Activated effector memory CD4-positive, alpha-beta T cell treated with anti-CD3 and anti-CD28 coated beads, Interleukin-2, amount 50 U/mL, for 16 hours (primary cell): Measurements from ENCODE around the gene ITGA3.

Experiments
- DNase-seq: peaks from one replicate; pipeline ENCODE4 v3.0.0-alpha.2; 2020

ITGA3 gene

DNA sequence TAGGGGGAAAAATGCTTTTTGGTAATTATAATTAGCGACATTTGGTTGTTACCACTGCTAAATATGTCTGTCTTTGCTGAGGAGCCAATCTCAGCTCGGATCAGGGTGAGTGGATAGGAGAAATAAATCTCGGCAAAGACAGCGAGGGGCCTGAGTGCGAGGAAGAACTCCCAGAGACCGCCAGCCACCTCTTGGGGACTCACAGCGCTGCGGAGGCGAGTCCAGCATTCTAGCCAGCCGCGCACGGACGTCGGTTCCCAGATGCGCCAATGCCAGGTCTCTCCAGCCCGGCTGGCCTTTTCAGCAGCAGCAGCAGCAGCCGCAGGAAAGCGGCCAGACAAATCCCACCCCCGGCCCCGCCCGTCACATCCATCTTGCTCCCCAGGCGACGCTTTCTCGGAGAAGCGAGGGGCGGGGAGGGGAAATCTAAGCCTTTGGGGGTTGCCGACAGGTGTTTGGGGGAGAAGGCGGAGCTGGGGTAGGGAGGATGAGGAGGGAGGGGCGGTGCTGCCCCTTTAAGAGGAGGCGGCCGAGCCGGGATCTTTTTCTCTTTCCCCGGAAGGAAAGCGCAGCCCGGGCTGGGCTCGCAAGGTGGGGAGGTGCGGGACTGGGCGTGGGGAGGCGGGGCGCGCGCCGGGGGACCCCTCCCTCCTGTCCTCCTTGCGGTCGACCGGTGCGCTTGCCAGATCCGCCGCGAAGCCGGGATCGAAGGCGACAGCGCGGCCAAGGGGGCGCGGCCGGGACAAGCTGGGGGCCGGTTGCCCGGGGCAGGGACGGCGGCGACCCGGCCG lies at the start of gene ITGA3:
ITGA3 (plus strand) TSS at position 685 of the 791 bp plus-strand sequence. CDS start 330 bp downstream, outside the sequence.
- peak; percentile 90 for DNase-seq

DNA sequence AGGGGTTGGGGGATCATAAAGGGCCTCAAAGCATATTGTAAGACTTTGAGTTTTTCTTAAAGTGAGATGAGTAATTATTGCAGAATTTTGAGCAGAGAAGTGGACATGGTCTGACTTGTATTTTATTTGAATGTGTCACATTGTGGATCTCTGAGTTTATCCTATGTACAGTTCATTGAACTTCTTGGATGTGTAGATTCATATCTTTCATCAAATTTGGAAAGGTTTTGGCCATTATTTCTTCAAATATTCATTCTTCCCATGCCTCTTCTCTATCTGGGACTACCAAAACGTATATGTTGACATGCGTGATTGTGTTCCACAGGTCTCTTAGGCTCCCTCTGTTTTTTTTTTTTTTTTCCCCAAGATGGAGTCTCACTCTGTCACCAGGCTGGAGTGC lies 46.6 kb upstream of the ITGA3 start:
- DNase-seq: no peak

DNA sequence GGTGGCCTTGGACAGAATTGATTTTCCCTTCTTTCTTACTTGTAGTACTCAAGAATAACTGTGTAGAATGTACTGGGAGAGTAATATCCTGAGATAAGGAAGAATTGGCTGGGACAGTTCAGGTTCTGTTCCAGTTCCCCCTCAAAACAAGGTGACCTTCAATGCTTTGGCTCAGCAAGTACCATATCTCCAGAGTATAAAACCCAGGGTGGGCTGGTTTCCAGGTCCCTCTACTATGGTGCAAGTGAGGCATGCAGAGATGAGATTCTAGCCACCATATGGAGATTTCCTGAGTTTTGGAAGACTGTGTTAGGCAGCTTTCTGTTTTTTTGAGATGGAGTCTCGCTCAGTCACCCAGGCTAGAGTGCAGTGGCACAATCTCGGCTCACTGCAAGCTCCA lies 42.8 kb upstream of the ITGA3 start:
- DNase-seq: no peak

DNA sequence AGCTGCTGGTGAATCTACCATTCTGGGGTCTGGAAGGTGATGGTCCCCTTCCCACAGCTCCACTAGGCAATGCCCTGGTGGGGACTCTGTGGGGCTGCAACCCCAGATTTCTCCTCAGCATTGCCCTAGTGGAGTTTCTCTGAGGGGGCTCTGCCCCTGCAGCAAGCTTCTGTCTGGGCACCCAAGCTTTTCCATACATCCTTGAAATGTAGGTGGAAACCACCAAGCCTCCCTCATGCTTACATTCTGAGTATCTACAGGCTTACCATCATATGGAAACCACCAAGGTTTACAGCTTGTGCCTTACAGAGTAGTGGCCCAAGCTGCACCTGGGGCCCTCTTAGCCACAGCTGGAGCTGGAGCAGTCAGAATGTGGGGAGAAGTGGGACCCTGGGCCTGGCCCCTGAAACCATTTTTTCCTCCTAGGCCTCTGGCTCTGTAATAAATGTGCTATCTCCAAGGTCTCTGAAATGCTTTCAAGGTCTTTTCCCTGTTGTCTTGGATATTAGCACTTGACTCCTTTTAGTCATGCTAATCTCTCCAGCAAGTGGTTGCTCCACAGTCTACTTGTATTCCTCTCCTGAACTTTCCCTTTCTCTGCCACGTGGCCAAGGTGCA lies 41.3 kb upstream of the ITGA3 start:
- DNase-seq: no peak

DNA sequence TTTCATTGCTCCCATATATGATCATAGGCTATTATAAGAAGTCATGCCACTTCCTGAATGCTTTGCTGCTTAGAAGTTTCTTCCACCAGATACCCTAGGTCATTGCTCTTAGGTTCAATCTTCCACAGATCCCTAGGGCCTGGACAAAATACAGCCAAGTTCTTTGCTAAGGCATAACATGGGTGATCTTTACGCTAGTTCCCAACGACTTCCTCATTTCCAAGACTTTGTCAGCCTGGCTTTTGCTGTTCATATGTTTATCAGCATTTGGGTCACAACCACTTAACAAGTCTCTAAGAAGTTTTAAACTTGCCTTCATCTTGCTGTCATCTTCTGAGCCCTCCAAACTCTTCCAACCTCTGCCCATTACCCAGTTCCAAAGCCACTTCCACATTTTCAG lies 40.8 kb upstream of the ITGA3 start:
- DNase-seq: no peak

DNA sequence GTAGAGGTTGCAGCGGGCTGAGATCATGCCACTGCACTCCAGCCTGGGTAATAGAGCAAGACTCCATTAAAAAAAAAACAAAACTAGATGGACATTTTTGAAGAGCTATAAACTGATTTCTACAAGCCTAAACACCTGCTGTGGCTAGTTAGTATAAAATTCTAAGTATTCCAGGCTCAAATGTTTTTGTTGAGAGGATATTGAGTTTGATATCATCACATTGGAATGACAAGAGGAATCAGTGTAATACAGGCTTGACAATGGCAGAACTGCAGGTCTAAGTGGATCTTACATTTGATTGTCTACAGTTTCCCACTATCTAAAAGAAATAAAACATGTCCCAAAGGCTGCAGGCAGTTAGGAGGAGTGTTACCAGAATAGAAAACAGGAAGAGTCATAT lies 37.0 kb upstream of the ITGA3 start:
- DNase-seq: no peak

DNA sequence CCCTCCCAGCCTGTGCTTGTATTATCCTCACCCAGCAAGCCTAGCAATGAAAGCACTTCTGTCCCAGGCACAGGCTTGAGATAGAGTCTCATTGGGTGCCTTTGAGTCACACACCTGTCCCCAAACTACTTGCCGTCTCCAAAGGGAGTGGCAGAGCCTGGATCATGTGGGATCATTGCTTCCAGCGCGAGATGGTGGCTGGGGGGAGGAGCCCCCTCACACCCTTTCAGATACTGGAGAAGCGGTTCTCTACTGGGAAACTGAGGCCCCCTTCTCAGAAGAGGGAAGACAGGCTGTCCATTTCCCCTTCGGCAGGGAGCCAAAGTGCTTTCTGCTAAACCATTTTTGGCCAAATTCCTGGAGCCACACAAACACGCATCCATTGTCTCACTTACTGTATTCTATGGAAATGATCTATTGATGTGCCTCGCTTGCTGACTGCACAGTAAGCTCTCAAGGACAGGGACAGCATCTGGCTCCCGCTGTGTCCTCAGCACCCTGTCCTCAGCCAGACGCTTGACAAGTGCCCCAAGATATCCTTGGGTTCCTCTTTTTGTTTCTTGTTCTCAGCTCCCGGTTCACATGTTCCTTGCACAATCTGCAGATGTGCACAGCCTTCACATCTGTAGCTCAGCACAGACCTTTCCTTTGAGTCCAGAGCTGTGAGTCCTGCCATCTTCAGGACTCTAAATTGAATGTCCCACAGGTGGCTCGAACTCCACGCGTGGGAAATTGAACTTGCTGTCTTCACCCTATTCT lies 34.9 kb upstream of the ITGA3 start:
- DNase-seq: no peak

DNA sequence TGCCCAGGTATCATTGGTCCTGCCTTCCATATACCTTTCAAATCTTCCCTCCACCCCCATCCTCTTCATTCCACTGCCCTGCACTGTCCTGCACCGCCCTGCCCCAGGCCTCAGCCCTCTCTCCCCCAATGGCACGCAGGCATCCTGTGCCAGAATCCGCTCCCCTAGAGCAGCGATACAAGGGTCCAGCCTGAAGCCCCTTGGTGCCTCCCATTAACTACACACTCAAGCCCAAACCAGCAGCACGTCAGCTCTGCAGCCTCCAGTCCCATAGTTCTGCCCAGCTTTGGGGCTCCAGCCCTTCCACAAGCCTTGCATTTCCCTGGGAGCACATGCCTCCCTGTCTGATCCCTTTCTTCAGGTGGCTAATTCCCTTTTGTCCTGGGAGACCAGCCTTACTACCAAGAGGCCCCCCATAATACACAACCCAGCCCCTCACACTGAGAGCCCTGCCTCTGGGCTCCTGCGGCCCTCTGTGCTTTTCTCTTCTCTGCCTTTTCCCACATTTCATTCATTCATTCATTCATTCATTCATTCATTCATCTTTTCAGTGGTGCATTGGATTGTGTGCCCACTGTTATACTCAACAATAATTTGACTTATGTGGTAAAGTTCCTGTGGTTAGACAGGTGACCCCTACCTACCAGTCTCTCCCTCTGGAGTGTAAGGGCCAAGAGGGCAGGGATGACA lies 34.1 kb upstream of the ITGA3 start:
- DNase-seq: no peak

DNA sequence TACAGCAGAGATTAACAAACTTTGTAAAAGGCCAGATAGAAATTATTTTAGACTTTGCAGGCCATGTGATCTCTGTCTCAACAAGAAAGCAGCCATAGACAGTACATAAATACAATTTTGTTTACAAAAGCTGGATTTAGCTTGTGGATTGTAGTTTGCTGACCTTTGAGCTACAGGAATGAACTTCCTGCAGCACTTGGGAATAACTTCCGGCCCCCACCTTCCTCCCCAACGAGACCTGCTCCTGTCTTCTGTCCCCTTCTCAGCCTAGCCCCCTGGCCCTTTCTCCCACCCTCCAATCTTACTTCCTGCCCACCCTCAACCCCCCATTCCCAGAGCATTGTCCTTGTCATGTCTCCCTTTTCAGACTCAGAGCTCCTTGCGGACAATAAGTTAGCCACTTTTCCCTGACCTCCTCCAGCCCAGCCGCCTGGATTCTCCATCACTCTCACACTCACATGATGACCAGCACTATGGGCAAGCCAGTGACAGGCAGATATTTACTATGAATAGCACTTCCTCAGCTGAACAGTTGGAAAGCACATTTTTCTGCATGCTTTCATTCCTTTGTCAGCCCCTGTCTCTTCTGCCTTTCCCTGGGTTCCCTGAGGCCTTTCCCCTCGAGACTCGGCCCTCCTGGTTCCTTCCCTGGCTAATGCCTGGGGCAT lies 33.3 kb upstream of the ITGA3 start:
- DNase-seq: no peak

DNA sequence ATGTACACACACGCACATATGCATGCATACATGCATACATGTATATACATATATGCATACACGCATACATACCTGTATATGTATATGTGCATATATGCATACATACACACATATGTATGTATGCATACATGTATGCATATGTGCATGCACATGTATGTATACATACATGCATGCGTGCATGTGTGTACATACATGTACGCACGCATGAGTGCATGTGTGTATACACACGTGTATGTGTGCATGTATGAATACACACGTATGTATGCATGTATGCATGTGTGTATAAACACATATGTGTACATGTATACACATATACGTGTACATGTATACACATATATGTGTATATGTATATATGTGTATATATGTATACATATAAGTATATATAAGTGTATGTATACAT lies 32.4 kb upstream of the ITGA3 start:
- no peak for DNase-seq

DNA sequence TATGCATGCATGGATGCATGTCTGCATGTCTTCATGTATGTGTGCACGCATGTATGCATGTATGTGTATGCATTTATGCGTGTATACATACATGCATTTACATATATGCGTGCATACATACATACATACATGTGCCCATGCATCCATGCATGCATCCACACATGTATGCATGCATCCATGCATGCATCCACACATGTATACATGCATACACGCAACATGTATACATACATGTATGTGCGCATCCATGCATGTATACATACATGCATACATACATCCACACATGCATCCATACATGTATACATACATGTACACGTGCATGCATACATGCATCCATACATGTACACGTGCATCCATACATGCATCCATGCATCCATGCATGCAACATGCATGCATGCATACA lies 31.1 kb upstream of the ITGA3 start:
- no peak for DNase-seq

DNA sequence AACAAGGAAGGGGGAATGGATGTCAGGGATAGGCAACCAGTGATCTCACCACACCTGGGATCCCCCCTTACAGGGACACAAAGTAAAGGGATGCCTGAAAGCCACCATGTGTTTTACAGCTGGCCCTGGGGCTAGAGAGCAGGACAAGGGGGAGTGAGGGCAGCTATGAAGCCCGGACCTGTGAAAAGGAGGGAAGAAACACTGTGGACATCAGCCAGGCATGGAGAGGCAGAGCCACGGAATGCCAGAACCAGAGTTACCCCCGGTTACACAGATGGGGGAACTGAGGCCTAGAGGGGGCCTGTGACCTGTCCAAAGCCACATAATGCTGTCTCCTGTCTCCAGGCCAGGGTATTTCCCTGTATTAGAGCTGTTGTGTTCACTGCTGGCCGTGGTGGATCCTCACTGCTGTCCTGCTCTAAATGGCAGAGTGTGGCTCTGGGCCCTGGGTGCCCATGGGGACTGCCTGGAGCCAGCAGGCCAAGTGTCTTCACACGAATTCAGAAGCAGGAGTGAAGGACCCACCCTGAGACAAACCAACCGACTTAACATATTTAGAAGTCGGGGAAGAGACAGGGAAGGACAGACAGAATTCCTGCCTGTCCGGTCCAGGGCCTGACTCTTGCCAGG lies 29.7 kb upstream of the ITGA3 start:
- no peak for DNase-seq

DNA sequence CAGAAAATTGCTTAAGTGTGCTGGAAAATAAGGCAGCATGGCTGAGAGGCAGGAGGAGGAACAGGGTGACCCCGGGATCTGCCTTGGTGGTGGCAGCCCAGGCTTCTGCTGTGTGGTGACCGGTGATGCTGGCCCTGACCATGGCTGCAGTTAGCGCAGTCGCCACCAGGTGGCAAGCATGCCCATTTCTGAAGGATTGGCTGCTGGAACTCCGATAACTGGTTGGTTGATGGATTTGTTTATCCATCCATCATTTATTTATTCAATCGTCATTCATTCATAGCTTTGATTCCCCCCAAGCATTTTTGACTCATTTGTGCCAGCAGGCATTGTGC lies 29.1 kb upstream of the ITGA3 start:
- DNase-seq: peak; percentile 93

DNA sequence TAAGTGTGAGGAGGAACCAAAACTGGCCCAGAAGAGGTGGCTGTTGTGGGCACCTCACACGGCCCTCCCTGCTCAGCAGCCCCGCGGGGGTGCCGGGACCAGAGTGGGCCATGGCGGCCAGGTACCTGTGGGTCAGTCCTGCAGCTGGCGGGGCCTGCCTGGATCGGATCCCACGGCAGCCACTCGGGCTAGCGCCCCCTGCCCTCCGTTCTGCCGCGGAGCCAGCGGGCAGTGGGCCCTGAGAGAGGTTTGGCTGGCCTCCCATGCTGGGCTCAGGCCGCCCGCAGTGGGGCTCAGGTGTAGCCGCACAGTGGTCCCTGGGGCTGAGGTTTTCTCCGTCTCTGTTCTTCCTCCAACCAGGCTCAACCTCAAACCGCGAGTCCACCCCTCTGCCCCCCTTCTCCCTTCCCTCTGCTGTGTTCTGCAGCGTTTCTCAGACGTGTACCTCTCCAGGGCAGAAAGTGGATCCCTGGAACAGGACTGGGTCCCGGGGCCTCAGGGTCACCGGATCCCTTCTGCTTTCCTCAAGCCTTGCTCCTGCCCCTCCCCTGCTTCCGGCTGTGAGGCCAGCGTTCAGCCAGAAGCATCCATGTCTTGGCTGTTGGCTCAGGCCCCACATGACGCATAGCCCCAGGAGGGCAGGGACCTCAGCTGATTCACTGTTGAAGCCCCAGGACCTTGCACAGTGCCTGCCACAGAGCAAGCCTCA lies 28.6 kb upstream of the ITGA3 start:
- DNase-seq: no peak

DNA sequence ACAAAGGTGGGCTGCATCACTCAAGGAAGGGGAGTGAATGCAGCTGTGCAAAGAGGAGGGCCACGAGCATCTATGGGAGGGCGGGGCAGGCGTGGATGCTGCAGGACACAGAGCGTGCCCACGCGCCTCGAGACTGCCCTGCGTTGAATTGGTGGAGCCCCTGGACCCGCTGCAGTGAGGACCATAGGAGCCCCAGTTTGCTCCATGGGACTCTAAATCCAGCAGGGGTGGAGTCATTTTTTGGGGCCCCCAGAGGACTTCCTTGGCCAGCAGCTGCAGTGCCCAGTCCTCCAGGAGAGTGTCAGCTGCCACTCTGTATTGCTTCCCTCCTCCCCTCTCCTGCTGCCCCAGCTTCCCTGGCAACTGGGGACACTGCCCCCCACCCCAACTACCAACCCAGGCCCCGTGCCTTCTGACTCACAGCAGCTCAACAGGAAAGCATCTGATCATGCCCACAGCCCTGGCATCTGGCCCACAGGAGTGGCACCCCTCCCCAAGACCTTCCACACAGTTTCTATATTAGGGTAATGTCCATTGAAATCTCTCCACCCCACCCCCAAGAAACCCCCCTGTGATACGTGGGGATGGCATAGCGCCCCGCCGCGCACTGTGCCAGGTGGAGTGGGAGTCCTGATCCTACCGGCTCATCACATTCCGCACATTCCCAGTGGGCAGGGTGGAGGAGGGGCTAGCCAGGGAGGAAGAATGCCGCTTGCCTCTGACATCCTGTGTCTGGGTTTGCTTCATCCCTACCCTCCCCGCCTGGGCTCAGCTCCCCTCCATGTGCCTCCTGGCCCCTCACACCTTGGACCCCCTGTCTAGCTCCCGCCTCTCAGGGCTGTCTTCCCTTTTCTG lies 27.8 kb upstream of the ITGA3 start:
- no peak for DNase-seq

DNA sequence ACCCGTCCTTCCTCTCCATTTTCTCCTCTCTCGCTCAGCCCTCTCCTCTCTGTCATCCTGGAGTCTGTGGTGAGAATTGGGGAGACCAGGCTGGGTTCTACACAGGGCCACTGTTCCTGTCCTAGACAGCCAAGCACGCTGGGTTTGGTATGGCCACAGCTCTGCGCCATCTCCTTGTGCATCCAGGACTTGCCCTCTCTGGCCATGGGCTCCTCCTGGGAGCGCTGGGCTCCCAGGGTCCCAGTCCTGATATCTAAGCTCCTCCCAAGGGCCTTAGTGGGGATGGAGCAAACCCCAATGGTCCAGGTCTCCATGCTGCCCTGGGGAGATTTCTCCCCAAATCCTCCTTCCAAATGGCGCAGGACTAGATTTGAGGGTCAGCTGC lies 27.2 kb upstream of the ITGA3 start:
- DNase-seq: no peak

DNA sequence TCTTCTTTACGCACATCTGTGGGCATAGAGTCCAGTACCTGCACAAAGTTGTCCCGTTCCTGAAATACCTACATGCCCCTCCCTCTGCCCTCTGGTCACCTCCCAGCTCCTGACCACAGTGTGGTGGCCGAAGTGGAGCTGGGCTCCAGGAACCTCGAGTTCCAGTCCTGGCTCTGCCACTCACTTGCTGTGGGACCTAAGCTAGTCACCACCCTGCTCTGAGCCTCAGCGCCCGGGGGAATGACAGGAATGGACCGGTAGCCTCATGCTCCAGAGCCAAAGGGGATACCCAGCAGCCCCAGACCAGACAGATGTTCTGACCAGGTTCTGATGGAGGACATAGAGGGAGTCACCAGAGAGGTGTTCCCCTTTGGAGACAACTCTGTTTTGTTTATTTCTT lies 26.7 kb upstream of the ITGA3 start:
- no peak for DNase-seq

DNA sequence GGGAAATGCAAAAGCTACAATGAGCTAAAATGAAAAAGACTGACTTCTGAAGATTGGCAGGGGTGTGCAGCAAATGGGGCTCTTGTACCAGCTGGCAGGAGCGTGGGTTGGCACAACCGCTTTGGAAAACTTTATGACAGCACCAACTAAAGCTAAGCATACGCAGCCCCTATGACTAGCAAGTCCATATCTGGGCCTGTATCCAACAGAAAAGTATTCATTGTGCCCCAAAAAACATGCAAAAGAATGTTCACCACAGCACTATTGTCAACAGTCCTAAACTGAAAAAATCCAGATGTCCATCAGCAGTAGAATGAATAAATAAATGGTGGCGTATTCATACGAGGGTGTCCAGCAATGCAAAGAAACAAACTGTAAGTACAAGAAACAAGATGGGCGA lies 22.6 kb upstream of the ITGA3 start:
- DNase-seq: no peak

DNA sequence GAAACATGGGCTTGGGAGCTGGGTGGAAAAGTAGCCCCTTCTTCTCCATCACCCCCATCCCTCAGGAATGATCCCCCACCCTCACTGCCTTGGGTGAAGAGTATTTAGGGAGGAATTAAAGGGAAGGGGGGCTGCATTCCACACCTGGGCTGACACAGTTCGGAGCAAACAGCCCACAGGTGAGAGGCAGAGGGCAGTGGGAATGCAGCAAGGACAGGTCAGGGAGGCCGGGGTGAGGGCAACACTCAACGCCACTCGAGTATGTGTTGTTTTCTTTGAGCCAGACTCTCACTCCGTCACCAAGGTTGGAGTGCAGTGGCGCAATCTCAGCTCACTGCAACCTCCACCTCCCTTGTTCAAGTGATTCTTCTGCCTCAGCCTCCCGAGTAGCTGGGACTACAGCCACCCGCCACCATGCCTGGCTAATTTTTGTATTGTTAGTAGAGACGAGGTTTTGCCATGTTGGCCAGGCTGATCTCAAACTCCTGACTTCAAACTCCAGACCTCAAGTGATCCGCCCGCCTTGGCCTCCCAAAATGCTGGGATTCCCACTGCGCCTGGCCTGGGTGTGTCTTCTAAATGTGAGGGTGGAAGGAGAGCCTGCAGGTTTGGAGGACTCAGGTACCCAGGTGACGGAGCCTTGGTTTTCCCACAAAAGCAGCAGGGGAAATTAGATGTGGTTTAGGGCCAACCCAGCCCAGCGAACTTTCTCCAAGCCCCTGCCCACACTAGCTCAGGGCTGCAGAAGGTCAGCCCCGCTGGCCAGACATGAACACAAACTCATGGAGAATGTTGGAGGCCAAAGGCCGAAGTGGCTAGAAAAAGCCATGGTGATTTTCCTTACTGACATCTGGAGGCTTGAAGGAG lies 21.2 kb upstream of the ITGA3 start:
- no peak for DNase-seq

DNA sequence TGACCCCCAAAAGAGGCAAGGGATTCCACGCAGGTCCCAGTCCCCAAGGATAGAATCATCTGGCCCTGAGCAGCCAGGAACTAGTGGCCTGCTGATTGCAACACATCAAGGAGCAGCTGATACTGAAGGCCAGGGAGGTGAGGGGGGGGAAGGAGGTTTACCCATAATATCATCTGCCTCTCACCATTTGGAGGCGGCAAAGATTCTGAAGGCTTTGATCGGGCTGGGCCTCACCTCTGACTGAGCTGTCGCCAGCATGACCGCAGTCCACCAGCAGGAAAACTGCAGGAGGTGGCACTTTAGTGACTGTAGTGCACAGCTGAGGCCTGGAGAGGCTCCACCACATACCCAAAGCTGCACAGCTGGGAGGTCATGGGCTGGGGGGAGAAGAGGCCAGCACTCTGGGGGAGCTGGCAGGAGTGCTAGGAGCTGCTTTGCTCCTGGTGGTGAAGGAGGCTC lies 20.5 kb upstream of the ITGA3 start:
- DNase-seq: no peak
